ENCODE measurements around the gene LSM6. TPM values are rescaled to one million over a fixed set of nuclear protein-coding genes. Genes with fewer than 3 reads are reported as not detected.

The LSM6 gene
- total and polyA plus RNA-seq, 4 donors, result 28.8 to 66.8 (median 43.8) TPM

GRCh38 chr4:146224326-146224966, 48.9 kb downstream of the LSM6 start:
- Histone ChIP-seq H3K4me3 (no peak overlapping the region), H3K36me3 (ENCODE audit: control insufficient read depth in 4 of 4, insufficient read depth in 4 of 4, low read length in 4 of 4) (no peaks in the 10 kb centered on the region), H3K9me3 (ENCODE audit: control insufficient read depth in 4 of 4, insufficient read depth in 3 of 4, low read length in 3 of 4) (no peaks in the 10 kb centered on the region), H3K9ac (ENCODE audit: insufficient read depth in 1 of 2, low read length in 2 of 2) (no peak overlapping the region), H3K4me1 (ENCODE audit: control insufficient read depth in 5 of 5, insufficient read depth in 5 of 5, low read length in 5 of 5) (peaks cover 0 to 4% (median 0%) of the 10 kb centered on the region in 5 donors), H3K27me3 (ENCODE audit: control insufficient read depth in 3 of 3, insufficient read depth in 3 of 3, low read length in 2 of 3) (no peaks in the 10 kb centered on the region), H3K27ac (ENCODE audit: low read depth in 1 of 2, low read length in 1 of 2) (peak overlapping the region; percentile 3 to 28)
- ATAC-seq (ENCODE audit: insufficient read depth, low FRiP score) (no peak), DNase-seq (peak in 1 of 3 donors; percentile 38)
- 55 to 73% methylated on average over 8 of the region's 8 CpGs for WGBS, 2 donors
- TF ChIP-seq CTCF (IDR thresholded peaks at IDR 0.05; ENCODE audit: control extremely low read depth, extremely low read depth), result no peak

GRCh38 chr4:146229406-146229805, 53.9 kb downstream of the LSM6 start:
- Histone ChIP-seq H3K27ac (ENCODE audit: low read depth in 1 of 2, low read length in 1 of 2) (no peak overlapping the region), H3K36me3 (ENCODE audit: control insufficient read depth in 4 of 4, insufficient read depth in 4 of 4, low read length in 4 of 4) (no peaks in the 10 kb centered on the region), H3K9me3 (ENCODE audit: control insufficient read depth in 4 of 4, insufficient read depth in 3 of 4, low read length in 3 of 4) (peaks cover 0 to 5% (median 0%) of the 10 kb centered on the region in 4 donors), H3K4me1 (ENCODE audit: control insufficient read depth in 5 of 5, insufficient read depth in 5 of 5, low read length in 5 of 5) (peaks cover 0 to 4% (median 0%) of the 10 kb centered on the region in 5 donors), H3K27me3 (ENCODE audit: control insufficient read depth in 3 of 3, insufficient read depth in 3 of 3, low read length in 2 of 3) (no peaks in the 10 kb centered on the region), H3K4me3 (no peak overlapping the region), H3K9ac (ENCODE audit: insufficient read depth in 1 of 2, low read length in 2 of 2) (no peak overlapping the region)
- ATAC-seq (ENCODE audit: insufficient read depth, low FRiP score) (no peak), DNase-seq (no peak)
- no peak for TF ChIP-seq CTCF (IDR thresholded peaks at IDR 0.05; ENCODE audit: control extremely low read depth, extremely low read depth)

- ATAC-seq (ENCODE audit: insufficient read depth, low FRiP score), result no peak
- no peak overlapping the region for H3K9ac ChIP-seq (ENCODE audit: insufficient read depth in 1 of 2, low read length in 2 of 2)
- H3K27ac ChIP-seq (ENCODE audit: low read depth in 1 of 2, low read length in 1 of 2), result no peak overlapping the region
- DNase-seq, result no peak
- TF ChIP-seq CTCF (IDR thresholded peaks at IDR 0.05; ENCODE audit: control extremely low read depth, extremely low read depth), result no peak
- no peaks in the 10 kb centered on the region for H3K36me3 ChIP-seq (ENCODE audit: control insufficient read depth in 4 of 4, insufficient read depth in 4 of 4, low read length in 4 of 4)
- H3K4me3 ChIP-seq, result no peak overlapping the region
- peaks cover 0 to 4% (median 0%) of the 10 kb centered on the region in 5 donors for H3K4me1 ChIP-seq (ENCODE audit: control insufficient read depth in 5 of 5, insufficient read depth in 5 of 5, low read length in 5 of 5)
- H3K9me3 ChIP-seq (ENCODE audit: control insufficient read depth in 4 of 4, insufficient read depth in 3 of 4, low read length in 3 of 4), result peaks cover 0 to 5% (median 0%) of the 10 kb centered on the region in 4 donors
- H3K27me3 ChIP-seq (ENCODE audit: control insufficient read depth in 3 of 3, insufficient read depth in 3 of 3, low read length in 2 of 3), result no peaks in the 10 kb centered on the region
- 28 to 75% methylated on average over 1 of the region's 1 CpG for WGBS, 2 donors
Measured at GRCh38 chr4:146232131-146232722, 56.7 kb downstream of the LSM6 start.

All from lung (tissue), 12 donors.